ENCODE data around the gene PSIP1. TPM values are rescaled to one million over a fixed set of nuclear protein-coding genes. Genes with fewer than 3 reads are reported as not detected.

The PSIP1 gene
- polyA plus RNA-seq, 3 donors, result 14.7 to 20.2 (median 19.8) TPM

GRCh38 chr9:15461601-15462000 is 49.2 kb downstream of the PSIP1 start:
- no peak overlapping the region for H3K27ac Mint-ChIP-seq
- Histone ChIP-seq H3K27me3 (ENCODE audit: control insufficient read depth in 2 of 2, insufficient read depth in 2 of 2, low read length in 2 of 2) (no peaks in the 10 kb centered on the region), H3K9me3 (replicated peaks in 1 of 2; ENCODE audit: control insufficient read depth in 1 of 2, insufficient read depth in 1 of 2, low read length in 2 of 2) (no peaks in the 10 kb centered on the region), H2AFZ (ENCODE audit: insufficient read depth, low read depth, low read length, poor library complexity, severe bottlenecking) (no peak overlapping the region), H3K79me2 (ENCODE audit: insufficient read depth, low read length) (no peaks in the 10 kb centered on the region), H3K27ac (ENCODE audit: low read depth in 1 of 2, low read length in 2 of 2) (no peak overlapping the region), H3K4me1 (ENCODE audit: control insufficient read depth in 1 of 2, insufficient read depth in 2 of 2, low read length in 2 of 2) (no peaks in the 10 kb centered on the region), H4K20me1 (ENCODE audit: insufficient read depth, low read length) (no peaks in the 10 kb centered on the region), H3K36me3 (replicated peaks in 1 of 2; ENCODE audit: control insufficient read depth in 1 of 2, insufficient read depth in 2 of 2, low read length in 2 of 2) (peaks cover 90 to 99% of the 10 kb centered on the region in 2 donors), H3K9ac (ENCODE audit: insufficient read depth, low read length, poor library complexity, severe bottlenecking) (no peak overlapping the region), H3K4me3 (replicated peaks in 1 of 3; ENCODE audit: low read depth in 2 of 3, low read length in 3 of 3) (no peak overlapping the region), H3K4me2 (replicated peaks; ENCODE audit: extremely low read depth, low read length, poor library complexity, severe bottlenecking) (no peak overlapping the region)
- TF ChIP-seq CTCF (IDR thresholded peaks at IDR 0.05), result no peak
- intact Hi-C loops (cut with micrococcal nuclease), result no loop called here
- no peaks in the 10 kb centered on the region for H3K4me1 Mint-ChIP-seq
- no peaks in the 10 kb centered on the region for H3K9me3 Mint-ChIP-seq
- WGBS (ENCODE audit: insufficient coverage), result no CpG with 5 or more reads among the region's 2 CpGs
- H3K27me3 Mint-ChIP-seq (ENCODE audit: low read depth in 3 of 3), result no peaks in the 10 kb centered on the region
- no peak overlapping the region for H3K4me3 Mint-ChIP-seq
- no peak for DNase-seq
- peaks cover 83 to 95% of the 10 kb centered on the region in 2 donors for H3K36me3 Mint-ChIP-seq

- Histone ChIP-seq H3K4me1 (ENCODE audit: control insufficient read depth in 1 of 2, insufficient read depth in 2 of 2, low read length in 2 of 2) (no peaks in the 10 kb centered on the region), H4K20me1 (ENCODE audit: insufficient read depth, low read length) (no peaks in the 10 kb centered on the region), H3K9ac (ENCODE audit: insufficient read depth, low read length, poor library complexity, severe bottlenecking) (no peak overlapping the region), H3K4me2 (replicated peaks; ENCODE audit: extremely low read depth, low read length, poor library complexity, severe bottlenecking) (no peak overlapping the region), H3K36me3 (replicated peaks in 1 of 2; ENCODE audit: control insufficient read depth in 1 of 2, insufficient read depth in 2 of 2, low read length in 2 of 2) (peaks cover 90 to 99% of the 10 kb centered on the region in 2 donors), H3K9me3 (replicated peaks in 1 of 2; ENCODE audit: control insufficient read depth in 1 of 2, insufficient read depth in 1 of 2, low read length in 2 of 2) (no peaks in the 10 kb centered on the region), H3K79me2 (ENCODE audit: insufficient read depth, low read length) (no peaks in the 10 kb centered on the region), H3K4me3 (replicated peaks in 1 of 3; ENCODE audit: low read depth in 2 of 3, low read length in 3 of 3) (no peak overlapping the region), H3K27ac (ENCODE audit: low read depth in 1 of 2, low read length in 2 of 2) (no peak overlapping the region), H2AFZ (ENCODE audit: insufficient read depth, low read depth, low read length, poor library complexity, severe bottlenecking) (no peak overlapping the region), H3K27me3 (ENCODE audit: control insufficient read depth in 2 of 2, insufficient read depth in 2 of 2, low read length in 2 of 2) (no peaks in the 10 kb centered on the region)
- no peaks in the 10 kb centered on the region for H3K4me1 Mint-ChIP-seq
- intact Hi-C loops (cut with micrococcal nuclease), result no loop called here
- no peak for TF ChIP-seq CTCF (IDR thresholded peaks at IDR 0.05)
- no peaks in the 10 kb centered on the region for H3K27me3 Mint-ChIP-seq (ENCODE audit: low read depth in 3 of 3)
- no peaks in the 10 kb centered on the region for H3K9me3 Mint-ChIP-seq
- peak overlapping the region in 1 of 7 donors; percentile 68 for H3K27ac Mint-ChIP-seq
- H3K36me3 Mint-ChIP-seq, result peaks cover 83 to 95% of the 10 kb centered on the region in 2 donors
- WGBS (ENCODE audit: insufficient coverage), result 100% methylated on average over 3 of the region's 8 CpGs
- H3K4me3 Mint-ChIP-seq, result no peak overlapping the region
- no peak for DNase-seq
Measured at GRCh38 chr9:15461056-15461455, 49.7 kb downstream of the PSIP1 start.

Measured in CD14-positive monocyte (primary cell).